G401 (cell line): ENCODE measurements around the gene MYO7B. TPM values are rescaled to one million over a fixed set of nuclear protein-coding genes. Genes with fewer than 3 reads are reported as not detected.

ENCODE experiments used
- DNase-seq: peaks from one replicate; pipeline ENCODE4 v3.0.0-alpha.2; 2015; ENCODE audit warnings: low spot score
- in situ Hi-C: cut with HindIII; loops from 2 replicates; pipeline ENCODE4 v1.10.0; 2016; ENCODE audit warnings: low sequenced_read_pairs, mixed read lengths
- total RNA-seq: library from RNA; depleted of rRNA; stranded (reverse); fragments of >200 nt; shearing (Covaris generic); gene quantifications from 2 replicates; pipeline ENCODE4 v1.2.3, GENCODE V29; 2014

The MYO7B gene
- total RNA-seq, 1 experiment from 2014 or later, result not detected

DNA sequence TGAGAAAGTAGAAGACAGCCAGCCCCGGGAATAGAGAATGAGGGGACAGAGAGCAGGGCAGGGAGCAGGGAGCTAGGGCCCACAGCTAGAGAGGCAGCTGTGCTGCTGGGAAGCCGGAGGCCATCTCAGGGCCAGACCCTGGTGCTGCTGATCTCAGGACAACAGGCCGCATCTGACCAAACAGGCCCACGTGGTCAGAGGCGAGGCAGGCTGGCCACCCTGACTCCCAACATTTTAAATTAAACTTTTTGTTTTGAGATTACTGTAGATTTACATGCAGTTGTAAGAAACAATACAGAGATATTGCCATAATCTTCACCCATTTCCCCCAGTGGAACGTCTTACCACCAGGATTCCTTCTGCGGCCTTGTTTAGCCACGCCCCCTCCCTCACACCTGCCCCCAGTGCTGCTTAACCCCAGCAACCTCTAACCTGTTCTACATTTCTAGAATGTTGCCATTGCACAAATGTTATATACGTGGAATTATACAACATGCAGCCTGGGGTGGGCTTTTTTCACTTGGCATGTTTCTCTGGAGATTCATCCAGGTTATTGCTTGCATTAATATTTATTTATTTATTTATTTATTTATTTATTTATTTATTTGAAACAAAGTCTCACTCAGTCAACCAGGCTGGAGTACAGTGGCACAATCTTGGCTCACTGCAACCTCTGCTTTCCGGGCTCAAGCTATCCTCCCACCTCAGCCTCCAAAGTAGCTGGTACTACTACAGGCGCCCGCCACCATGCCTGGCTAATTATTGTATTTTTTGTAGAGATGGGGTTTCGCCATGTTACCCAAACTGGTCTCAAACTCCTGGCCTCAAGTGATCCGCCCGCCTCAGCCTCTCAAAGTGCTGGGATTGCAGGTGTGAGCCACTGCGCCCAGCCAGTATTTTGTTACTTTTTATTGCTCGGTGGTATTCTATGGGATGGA is 61.8 kb downstream of the MYO7B start:
- DNase-seq, result no peak
- in situ Hi-C loops, result no loop called here

DNA sequence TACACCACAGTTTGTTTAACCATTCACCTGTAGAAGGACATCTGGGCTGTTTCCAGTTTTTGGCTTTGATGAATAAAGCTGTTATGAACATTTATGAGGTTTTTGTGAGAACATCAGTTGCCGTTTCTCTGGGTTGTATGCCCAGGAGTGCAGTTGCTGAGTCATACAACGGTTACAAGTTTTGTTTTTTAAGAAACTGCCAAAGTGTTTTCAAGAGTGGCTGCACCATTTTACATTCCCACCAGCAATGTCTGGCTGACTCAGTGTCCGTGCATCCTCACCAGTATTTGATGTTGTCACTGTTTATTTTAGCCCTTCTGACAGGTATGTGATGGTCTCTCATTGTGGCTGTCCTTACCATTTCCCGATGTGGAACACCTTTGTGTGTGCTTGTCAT is 62.5 kb downstream of the MYO7B start:
- no peak for DNase-seq
- in situ Hi-C loops, result no loop called here

DNA sequence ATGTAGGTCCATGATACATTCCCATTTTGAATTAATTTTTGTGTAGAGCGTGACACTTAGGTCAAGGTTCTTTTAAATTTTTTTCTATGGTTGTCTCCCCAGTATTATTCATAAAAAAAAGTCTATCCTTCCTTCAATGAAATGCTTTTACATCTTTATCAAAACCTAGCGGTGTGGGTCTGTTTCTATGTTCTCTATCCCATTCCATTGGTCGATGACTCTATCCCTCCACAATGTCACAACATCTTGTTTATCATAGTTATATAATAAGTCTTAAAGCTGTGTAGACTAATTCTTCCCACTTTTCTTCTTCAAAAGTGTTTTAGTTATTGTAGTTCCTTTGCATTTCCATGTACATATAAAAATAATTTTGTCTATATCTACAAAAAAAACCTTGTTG is 63.2 kb downstream of the MYO7B start:
- in situ Hi-C loops, result no loop called here

DNA sequence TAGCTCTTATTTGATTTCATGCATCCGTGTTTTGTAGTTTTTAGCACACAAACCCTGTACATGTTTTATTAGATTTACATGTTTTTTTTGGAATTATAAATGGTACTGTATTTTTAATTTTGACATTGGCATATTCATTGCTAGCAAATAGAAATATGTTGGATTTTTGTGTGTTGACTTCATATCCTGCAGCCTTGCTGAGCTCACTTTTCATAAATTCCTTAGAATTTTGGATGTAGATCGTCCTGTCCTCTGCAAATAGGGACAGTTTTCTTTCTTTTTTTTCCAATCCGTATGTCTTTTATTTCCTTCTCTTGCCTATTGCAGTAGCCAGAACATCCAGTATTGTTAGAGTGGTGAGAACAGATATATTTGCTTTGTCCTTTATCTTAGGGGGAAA is 63.7 kb downstream of the MYO7B start:
- no peak for DNase-seq
- in situ Hi-C loops, result no loop called here

More for the DNA sequence above, 63.2 kb downstream of the MYO7B start:
- DNase-seq, result no peak

DNA sequence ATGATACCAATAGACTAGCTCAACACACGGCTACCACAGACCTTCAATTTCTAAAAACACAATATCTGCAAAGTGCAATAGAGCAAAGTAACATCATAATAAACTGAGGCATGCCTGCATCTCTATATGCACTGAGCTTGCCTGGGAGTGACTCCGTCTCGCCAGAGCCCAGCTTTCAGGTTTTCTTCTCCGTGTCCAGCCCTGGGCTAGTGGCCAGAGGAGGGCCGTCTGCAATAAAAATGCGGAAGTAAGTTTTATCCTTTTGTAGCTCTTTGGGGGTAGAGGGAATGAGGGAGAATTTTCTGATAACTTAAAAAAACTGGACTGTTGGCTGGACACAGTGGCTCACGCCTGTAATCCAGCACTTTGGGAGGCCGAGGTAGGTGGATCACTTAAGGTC is 69.5 kb downstream of the MYO7B start:
- in situ Hi-C loops, result no loop called here
- no peak for DNase-seq

DNA sequence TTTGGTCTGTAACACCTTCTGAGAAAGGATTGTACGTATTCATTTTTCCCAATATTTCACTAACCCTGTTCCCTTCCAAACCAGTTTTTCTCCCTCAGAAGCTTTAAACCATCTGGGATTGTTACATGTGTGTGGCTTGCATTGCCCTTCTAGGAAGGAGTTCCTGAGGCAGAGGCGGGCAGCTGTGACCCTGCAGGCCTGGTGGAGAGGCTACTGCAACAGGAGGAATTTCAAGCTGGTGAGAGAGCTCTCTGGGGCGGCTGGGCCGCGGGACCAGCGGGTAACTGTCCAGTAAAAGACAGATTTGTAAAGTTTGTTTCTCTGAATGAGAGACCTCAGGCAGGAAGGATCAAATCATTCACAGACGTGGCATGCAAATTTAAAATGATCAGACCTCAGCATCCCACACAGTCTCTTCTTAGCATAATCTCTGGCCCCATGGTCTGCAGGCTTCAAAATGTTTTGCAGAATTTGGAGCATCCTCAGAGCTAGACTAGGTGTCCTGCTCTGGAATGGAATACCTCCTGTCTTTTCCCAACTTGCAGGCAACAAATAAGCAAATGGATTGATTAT is 70.3 kb downstream of the MYO7B start:
- DNase-seq, result no peak
- in situ Hi-C loops, result no loop called here

DNA sequence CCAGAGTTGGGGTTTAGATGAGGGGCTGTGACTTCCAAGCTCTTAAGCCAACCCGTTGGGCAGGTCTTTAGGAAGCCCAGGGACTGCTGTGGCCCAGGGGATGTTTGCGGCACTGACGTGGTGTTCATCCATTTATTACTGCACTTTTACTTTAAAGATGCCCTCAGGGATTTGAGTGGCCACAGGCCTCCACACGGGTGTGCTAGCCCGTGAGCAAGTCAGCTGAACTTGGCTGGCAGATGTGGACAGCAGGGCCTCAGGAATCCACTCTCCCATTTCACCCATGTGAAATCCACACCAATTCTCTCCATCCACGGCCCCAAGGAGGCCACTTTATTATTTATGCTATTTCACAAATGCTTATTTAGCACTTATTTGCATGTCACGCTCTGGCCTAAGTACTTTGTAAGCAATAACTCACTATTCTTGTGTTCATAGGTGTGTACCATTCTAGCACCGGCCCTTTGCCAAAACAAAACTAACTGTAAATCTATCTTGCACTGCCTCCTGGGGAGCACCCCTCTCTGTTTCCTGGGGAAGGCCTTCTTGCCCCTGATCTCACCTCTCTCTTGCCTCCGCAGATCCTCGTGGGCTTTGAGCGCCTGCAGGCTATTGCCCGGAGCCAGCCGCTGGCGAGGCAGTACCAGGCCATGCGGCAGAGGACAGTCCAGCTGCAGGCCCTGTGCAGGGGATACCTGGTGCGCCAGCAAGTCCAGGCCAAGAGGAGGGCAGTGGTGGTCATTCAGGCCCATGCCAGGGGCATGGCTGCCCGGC is 71.3 kb downstream of the MYO7B start:
- in situ Hi-C loops, result no loop called here
- no peak for DNase-seq

DNA sequence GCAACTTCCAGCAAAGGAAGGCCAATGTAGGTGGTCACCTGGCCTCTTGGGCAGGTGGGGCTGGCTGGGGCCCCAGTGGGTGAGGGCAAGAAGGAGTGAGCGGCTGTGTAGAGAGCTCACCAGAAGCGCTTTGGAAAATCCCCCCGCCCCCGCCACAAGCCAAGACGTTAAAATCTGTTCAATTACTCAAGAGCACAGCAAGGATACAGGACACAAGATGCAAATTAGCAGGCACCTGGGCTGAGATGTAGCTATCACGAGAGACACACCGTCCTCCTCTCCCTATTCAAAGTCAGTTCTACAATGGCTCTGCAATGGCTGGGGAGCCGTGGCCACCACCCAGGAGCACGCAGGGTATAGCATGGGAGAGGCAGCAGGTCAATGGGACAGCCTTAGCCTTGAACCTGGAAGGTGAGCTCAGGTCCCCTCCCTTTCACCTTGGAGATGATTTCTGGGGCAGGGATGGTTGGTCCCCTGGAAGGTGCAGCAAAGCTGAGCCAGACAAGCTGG is 72.0 kb downstream of the MYO7B start:
- no peak for DNase-seq
- in situ Hi-C loops, result no loop called here

DNA sequence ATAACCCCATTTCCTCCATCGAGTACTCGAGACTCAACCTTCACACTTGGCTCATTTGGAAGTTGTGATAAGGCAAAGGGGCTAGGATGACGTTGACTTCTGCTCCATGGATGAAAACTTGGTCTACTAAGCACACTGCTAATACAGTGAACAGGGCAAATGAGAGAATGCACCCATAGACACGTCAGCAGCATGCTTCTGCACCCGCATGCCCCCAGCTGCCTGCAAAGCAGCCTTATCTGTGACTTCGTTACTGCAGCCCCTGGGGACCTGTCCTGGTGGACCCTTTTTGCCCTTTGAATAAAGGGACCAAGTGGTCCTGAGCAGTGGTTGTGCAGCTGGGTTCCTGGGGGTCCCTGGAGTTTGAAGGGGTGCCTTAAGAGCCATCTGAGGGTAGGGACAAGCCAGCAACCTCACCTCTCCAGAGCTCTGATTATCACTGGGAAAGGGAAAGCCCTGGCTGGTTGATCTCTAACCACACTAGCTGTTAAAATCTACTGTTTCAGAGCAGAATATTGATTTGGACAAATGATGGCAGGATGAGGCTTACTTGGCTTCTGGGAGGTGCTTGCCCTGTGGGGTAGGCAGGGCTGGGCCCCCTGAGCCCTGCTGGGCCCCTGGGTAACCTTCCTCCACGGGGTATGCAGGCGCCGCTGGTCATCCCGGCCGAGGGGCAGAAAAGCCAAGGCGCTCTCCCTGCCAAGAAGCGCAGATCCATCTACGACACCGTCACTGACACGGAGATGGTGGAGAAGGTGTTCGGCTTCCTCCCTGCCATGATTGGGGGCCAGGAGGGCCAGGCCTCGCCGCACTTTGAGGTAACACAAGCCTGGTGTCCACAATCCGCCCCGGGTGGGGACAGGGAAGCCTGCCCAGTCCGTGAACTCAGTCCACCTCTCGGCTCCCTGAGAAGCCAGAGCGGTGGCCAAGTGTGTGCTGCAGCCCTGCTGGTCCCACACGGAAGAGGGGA is 72.9 kb downstream of the MYO7B start:
- no peak for DNase-seq
- in situ Hi-C loops, result no loop called here

DNA sequence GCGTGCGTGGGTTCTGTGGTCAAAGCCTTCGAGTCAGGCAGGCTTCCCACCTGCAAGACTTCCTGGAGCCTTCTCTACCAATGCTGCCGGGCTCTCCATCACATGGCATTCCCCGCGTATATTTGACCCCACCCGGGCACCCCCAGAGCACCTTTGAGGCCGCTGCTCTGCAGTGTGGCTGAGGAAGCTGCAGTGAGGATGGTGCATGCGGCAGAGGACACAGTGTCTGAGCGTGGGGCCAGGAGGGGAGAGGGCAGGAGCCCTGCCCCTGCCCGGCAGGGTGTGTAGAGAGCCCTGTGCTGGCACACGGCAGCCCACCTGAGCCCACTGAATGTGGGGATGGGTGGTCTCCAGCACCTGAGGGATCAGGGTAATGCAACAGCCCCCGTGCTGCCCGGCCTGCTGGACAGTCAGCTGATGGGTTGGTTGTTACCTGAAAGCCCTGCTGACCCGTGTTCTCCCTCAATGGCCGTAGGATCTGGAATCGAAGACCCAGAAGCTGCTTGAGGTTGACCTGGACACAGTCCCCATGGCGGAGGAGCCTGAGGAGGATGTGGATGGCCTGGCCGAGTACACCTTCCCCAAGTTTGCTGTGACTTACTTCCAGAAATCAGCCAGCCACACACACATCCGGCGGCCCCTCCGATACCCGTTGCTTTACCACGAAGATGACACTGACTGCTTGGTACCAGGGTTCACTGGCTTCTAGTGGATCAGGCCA is 73.7 kb downstream of the MYO7B start:
- DNase-seq, result no peak
- in situ Hi-C loops, result no loop called here

DNA sequence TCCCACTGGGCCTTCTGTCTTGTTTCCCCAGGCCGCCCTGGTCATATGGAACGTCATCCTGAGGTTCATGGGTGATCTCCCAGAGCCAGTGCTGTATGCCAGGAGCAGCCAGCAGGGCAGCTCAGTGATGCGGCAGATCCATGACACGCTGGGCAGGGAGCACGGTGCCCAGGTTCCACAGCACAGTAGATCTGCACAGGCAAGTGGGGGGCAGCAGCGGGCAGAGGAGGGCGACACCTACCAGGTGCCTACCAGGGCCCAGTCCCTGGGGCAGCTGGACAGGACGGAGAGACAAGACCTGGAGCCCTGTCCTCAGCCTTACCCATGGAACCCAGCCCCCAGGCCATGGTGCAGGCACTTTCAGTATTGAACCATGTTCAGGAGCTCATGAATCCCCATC is 74.3 kb downstream of the MYO7B start:
- DNase-seq, result no peak
- in situ Hi-C loops, result no loop called here

DNA sequence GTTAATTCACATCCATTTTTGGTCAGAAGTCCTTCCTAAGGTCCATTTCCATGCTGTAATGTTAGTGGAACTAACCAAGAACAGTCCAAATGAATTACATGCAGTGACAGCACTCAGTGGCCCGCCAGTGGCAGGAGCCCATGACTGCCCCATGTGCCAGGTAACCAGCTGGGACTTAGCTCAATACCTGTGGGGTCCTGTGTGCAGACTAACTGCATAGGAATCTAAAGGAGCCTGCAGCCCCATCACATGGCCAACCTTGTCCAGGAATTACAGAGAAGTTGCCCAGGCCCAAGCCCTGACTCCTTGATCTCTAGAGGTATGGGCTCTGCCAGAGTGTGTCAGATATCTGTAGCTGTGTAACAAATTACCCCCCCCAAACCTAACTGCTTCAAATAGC is 75.1 kb downstream of the MYO7B start:
- in situ Hi-C loops, result no loop called here
- no peak for DNase-seq

DNA sequence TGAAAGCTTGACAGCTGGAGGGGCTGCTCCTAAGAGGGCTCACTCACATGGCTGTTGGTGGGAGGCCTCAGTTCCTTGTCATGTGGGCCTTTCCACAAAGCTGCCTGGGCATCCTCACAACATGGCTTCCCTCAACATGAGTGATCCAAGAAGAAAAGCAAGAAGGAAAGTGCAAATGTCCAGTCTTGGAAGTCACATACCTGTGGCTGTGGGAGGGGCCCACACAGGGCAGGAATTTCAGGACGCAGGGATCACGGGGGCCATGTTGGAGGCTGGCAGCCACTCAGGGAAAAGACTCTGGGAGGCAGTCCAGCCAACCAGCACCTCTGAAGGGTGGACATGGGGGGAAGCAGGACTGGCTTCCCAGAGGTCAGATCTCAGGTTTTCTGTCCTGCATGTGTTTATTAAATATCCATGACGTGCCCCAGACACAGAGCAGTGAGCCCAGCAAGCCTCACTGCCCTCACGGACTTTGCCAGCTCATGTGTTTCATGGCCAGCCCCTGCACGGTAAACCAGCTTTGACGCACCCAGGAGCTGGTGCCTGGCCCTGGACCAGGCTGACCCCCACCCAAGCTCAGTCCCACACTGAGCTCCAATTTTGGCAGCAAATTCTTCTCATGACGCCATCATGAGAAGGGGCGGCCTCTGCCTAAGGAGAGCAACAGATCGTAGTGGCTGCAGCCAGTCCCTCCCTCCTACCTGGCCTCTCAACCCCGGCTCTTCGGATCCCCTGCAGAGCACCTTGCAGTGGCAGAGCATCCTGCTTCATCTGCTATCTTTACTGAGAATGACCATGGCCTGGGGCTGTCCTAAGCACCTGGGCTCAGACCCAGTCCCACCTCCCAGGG is 75.8 kb downstream of the MYO7B start:
- in situ Hi-C loops, result no loop called here
- no peak for DNase-seq

DNA sequence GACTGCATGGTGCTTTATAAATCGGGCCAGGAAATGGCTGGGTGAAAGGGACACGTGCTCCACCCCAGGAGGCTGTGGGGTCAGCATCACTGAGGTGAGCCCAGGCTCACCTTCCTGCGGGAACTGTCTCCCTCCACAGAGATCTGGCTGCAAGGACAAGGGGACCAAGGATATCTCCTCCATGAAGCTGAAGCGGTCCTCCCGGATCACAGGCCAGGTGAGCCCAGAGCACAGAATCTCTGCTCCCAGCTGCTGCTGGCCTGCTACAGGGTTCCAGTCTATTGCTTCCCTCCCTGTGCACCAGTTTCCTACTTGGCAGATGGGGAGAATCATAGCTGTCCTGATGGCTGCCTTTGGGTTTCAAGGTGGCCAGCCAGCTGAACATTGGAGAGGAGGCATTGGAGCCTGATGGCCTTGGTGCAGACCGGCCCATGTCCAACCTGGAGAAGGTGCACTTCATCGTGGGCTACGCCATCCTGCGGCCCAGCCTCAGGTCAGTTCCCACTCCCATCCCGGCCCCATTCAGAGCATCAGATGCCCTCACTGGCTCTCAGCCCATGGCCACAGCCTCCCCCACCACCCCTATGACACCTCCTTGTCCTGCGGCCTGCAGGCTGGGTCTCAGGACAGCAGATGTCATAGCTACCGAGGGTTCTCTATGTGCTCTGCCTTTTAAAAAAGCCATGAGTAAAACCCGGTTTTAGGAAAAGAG is 76.8 kb downstream of the MYO7B start:
- in situ Hi-C loops, result no loop called here
- DNase-seq, result no peak

DNA sequence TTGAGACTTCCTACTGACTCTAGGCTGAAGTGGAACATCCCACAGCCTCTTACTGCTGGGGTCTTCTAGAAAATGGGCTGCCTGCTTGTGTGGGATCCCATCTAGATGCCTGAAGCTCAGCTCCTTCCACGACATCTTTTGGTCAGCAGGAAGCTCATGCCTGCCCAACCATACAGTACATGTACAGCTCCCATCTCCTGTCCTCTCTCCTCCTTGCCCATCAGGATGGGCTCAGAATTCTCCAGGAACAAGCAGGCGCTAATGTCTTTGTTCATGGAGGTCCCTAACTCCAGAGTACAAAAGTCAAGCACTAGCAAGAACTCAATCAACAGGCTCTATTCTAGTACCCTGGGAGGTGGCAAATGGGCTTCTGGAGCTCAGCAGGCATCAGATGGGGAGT is 78.8 kb downstream of the MYO7B start:
- no peak for DNase-seq
- in situ Hi-C loops, result no loop called here

DNA sequence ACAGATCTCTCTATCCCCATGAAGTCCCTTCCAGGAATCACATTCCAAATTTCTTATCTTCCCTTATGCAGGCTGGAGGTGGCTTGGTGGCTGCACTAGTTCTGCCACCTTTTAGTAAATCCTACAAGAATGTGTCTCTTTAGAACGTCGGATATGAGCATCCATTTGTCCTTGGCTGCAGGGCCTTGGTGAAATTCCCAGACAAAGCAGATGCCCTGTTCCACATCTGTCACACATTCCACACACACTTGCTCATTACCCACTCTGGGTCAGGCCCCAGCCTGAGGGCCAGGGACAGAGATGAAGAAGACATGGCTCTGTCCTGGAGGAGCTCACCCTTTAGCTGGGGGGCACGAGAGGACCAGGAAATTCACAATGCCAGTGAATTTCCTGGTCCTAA is 79.2 kb downstream of the MYO7B start:
- no peak for DNase-seq
- in situ Hi-C loops, result no loop called here
